Thoracic aorta (tissue), 2 donors: ENCODE measurements around the gene GALNT17. TPM values are rescaled to one million over a fixed set of nuclear protein-coding genes. Genes with fewer than 3 reads are reported as not detected.

Experiments used
- ATAC-seq: fragments of 150-250 bp; one replicate; pipeline ENCODE4 v1.8.0; 2017; ENCODE audit warnings: low read depth; ENCODE audit not compliant: insufficient number of reproducible peaks, low FRiP score
- DNase-seq: peaks from one replicate; pipeline ENCODE4 v3.0.0-alpha.2; 2020; ENCODE audit warnings: low spot score
- H3K27ac ChIP-seq, 2 donors: fragments of 200-600 bp; sonication (generic); 1 replicate in 1 of 2; 2 replicates in 1 of 2; pipeline ENCODE4 v1.5.1; 2016; ENCODE audit warnings: mild to moderate bottlenecking in 2 of 2, moderate library complexity in 2 of 2
- H3K27me3 ChIP-seq: fragments of 200-600 bp; sonication (generic); replicated peaks from 2 replicates; pipeline ENCODE4 v1.6.0; 2016; ENCODE audit warnings: mild to moderate bottlenecking; ENCODE audit not compliant: insufficient read depth
- H3K36me3 ChIP-seq: fragments of 200-600 bp; sonication (generic); one replicate; pipeline ENCODE4 v1.5.1; 2016
- H3K4me1 ChIP-seq, 2 donors: fragments of 200-600 bp; sonication (generic); 1 replicate in 1 of 2; 2 replicates in 1 of 2; pipeline versions ENCODE4 v1.5.1 to v1.6.0; 2016; ENCODE audit warnings: low read depth in 2 of 2, mild to moderate bottlenecking in 1 of 2; ENCODE audit not compliant: control insufficient read depth in 1 of 2
- H3K4me3 ChIP-seq: fragments of 200-600 bp; sonication (generic); 2 replicates; pipeline ENCODE4 v1.5.1; 2016; ENCODE audit warnings: mild to moderate bottlenecking
- H3K9me3 ChIP-seq: fragments of 200-600 bp; sonication (generic); 2 replicates; pipeline ENCODE4 v1.5.1; 2016
- total RNA-seq, 2 donors: library from RNA; depleted of rRNA; stranded (reverse); fragments of >200 nt; gene quantifications; one replicate each; pipeline versions ENCODE4 v1.1.0 to v1.2.3, GENCODE V29; 2016
- TF ChIP-seq, protein P1 (sequence below): fragments of 200-600 bp; sonication (generic); IDR thresholded peaks from one replicate; pipeline ENCODE4 v1.5.1; 2019; ENCODE audit warnings: antibody characterized with exemption

The GALNT17 gene
- total RNA-seq, 2 donors from 2014 or later: 17.6 to 20.8 TPM

DNA sequence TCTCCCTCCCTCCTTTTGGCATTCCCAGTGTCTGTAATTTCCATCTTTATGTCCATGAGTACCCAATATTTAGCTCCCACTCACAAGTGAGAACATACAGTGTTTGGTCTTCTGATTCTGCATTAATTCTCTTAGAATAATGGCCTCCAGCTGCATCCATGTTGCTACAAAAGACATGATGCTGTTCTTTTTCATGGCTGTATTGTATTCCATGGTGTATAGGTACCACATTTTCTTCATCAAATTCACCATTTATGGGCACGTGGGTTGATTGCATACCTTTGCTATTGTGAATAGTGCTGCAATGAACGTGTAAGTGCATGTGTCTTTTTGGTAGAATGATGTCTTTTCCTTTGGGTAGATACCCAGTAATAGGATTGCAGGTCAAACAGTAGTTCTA, 576.8 kb downstream of the GALNT17 start:
- Histone ChIP-seq H3K36me3 (no peaks in the 10 kb centered on the region), H3K4me1 (no peaks in the 10 kb centered on the region), H3K27ac (no peak overlapping the region), H3K9me3 (no peaks in the 10 kb centered on the region), H3K27me3 (no peaks in the 10 kb centered on the region), H3K4me3 (no peak overlapping the region)
- TF ChIP-seq, protein P1, sequence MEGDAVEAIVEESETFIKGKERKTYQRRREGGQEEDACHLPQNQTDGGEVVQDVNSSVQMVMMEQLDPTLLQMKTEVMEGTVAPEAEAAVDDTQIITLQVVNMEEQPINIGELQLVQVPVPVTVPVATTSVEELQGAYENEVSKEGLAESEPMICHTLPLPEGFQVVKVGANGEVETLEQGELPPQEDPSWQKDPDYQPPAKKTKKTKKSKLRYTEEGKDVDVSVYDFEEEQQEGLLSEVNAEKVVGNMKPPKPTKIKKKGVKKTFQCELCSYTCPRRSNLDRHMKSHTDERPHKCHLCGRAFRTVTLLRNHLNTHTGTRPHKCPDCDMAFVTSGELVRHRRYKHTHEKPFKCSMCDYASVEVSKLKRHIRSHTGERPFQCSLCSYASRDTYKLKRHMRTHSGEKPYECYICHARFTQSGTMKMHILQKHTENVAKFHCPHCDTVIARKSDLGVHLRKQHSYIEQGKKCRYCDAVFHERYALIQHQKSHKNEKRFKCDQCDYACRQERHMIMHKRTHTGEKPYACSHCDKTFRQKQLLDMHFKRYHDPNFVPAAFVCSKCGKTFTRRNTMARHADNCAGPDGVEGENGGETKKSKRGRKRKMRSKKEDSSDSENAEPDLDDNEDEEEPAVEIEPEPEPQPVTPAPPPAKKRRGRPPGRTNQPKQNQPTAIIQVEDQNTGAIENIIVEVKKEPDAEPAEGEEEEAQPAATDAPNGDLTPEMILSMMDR: no peak
- no peak for DNase-seq
- no peak for ATAC-seq

DNA sequence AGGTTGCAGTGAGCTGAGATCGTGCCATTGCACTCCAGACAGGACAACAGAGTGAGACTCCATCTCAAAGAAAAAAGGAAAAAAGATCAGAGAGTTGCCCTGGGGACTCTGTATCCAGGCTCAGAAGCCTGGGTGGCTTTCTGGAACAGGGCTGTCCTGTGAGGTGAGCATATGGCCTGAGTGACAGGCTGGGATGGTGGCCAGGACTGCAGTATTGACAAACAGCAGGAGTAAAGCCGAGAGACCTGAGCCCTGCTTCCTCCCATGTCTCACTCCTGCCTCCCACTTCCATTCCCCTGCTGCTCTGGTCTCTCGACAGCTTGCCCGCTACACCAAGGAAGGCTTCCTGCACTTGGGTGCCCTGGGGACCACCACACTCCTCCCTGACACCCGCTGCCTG, 578.5 kb downstream of the GALNT17 start:
- H3K36me3 ChIP-seq: no peaks in the 10 kb centered on the region
- no peaks in the 10 kb centered on the region for H3K27me3 ChIP-seq
- no peak for DNase-seq
- no peaks in the 10 kb centered on the region for H3K9me3 ChIP-seq
- H3K27ac ChIP-seq: no peak overlapping the region
- TF ChIP-seq, protein P1: no peak
- no peak for ATAC-seq
- H3K4me1 ChIP-seq: no peaks in the 10 kb centered on the region
- no peak overlapping the region for H3K4me3 ChIP-seq

DNA sequence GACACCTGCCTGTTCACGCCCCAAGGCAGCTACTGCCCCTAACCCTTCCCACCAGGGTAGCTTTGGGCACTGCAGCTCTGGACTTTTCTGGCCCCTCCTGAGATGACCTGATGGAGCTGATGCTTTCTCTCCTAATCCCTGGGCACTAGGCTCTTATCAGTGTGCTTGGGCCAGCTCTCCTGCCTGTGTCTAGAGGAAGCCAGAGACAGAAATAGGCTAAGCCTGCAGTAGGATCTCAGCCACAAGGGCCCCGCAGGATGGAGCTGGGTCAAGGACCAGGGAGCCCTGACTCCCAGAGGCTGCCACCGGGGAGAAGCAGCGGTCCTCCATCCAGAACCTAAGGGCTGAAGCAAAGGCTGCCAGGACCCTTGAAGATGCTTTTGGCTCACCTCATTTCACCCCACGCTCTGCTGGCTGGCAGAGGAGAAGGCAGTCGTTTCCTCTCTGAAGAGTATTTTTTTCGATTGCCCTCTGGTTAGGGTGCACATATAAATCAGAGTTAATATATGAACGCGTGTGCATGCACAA, 580.8 kb downstream of the GALNT17 start:
- ATAC-seq: no peak
- TF ChIP-seq, protein P1: no peak
- H3K4me1 ChIP-seq: no peaks in the 10 kb centered on the region
- no peak overlapping the region for H3K4me3 ChIP-seq
- H3K27me3 ChIP-seq: no peaks in the 10 kb centered on the region
- no peak for DNase-seq
- H3K9me3 ChIP-seq: no peaks in the 10 kb centered on the region
- no peaks in the 10 kb centered on the region for H3K36me3 ChIP-seq
- no peak overlapping the region for H3K27ac ChIP-seq

DNA sequence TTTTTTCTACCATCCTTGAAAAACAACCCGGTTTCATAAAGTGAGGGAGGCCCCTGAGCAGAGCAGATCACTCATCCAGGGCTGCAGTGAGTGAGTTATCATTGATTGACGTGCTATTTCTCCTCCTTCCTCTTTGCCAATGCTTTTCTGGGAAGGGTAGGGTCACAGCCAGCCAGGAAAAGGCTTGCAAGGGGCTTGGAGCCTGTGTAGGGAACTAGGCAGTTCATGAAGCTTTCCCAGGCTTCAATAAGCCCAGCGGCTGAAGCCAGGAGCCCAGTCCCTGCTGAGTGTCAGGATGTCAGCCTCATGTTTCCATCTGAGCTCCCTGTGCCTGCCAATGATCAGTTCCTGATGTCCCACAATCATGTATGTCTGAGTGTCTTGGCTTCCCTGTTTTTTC, 584.7 kb downstream of the GALNT17 start:
- ATAC-seq (no peak), DNase-seq (no peak)
- H3K4me1 ChIP-seq: no peaks in the 10 kb centered on the region
- no peak overlapping the region for H3K4me3 ChIP-seq
- H3K9me3 ChIP-seq: no peaks in the 10 kb centered on the region
- no peaks in the 10 kb centered on the region for H3K36me3 ChIP-seq
- no peaks in the 10 kb centered on the region for H3K27me3 ChIP-seq
- TF ChIP-seq, protein P1: no peak
- no peak overlapping the region for H3K27ac ChIP-seq

DNA sequence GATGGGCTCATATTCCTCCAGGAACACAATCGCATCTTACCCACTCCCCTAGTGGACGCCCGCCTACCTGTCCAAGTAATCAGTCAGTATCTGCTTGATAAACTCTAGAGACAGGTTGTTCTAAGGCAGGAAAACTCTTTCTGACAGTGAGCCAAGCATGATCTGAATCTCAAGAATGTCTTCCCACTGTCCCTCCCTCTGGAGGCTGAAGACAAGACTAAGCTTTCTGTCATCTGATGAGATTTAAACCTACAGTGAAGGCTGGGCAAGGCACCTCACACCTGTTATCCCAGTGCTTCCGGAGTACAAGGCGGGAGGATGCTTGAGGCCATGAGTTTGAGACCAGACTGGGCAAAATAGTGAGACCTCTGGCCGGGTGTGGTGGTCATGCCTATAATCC, 586.6 kb downstream of the GALNT17 start:
- no peak overlapping the region for H3K4me3 ChIP-seq
- TF ChIP-seq, protein P1: no peak
- ATAC-seq: no peak

More for the DNA sequence above, 586.6 kb downstream of the GALNT17 start:
- Histone ChIP-seq H3K4me1 (no peaks in the 10 kb centered on the region), H3K9me3 (no peaks in the 10 kb centered on the region), H3K36me3 (no peaks in the 10 kb centered on the region), H3K27me3 (no peaks in the 10 kb centered on the region), H3K27ac (no peak overlapping the region)
- no peak for DNase-seq
